Measurements from ENCODE around the gene MS4A6A.

GRCh38 chr11:60204922-60205321, 22.0 kb upstream of the MS4A6A start:
- TF ChIP-seq CTCF (IDR thresholded peaks at IDR 0.05) = no peak
- TF ChIP-seq EZH2 (IDR thresholded peaks at IDR 0.05; ENCODE audit: borderline replicate concordance, insufficient read depth, low read depth, low read length, poor library complexity, severe bottlenecking) = no peak
